ENCODE measurements around the gene PNKD. TPM values are rescaled to one million over a fixed set of nuclear protein-coding genes. Genes with fewer than 3 reads are reported as not detected.

Gene PNKD
- total and polyA plus RNA-seq, 7 donors = 31.5 to 86.9 (median 54.5) TPM

DNA sequence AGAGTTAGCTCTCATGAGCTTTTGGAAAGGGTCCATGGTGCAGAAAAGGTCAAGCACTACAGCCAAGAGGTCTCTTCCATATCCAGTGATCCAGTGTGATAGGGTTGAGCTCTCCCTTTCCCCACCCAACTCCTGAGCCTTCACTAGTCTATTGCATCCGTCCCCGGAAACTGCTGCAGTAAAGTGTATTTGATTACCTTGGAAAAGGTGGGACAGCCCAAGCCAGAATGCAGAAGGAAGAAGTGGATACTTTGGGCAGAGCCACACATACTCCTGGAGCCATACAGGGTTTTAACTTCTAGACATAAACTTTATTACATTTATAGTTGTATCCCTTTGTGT, 3.6 kb downstream of the PNKD start:
- WGBS, 3 donors = 35 to 78% (median 66%) methylated on average over 2 of the region's 2 CpGs
- H3K4me1 ChIP-seq = peaks cover 27% of the 10 kb centered on the region
- H3K36me3 ChIP-seq (ENCODE audit: insufficient read depth in 1 of 2, low read depth in 1 of 2) = peaks cover 6 to 59% of the 10 kb centered on the region in 2 donors
- peak overlapping the region; percentile 46 for H3K27ac ChIP-seq
- H3K9me3 ChIP-seq = no peaks in the 10 kb centered on the region
- DNase-seq = no peak
- H3K4me3 ChIP-seq = no peak overlapping the region
- intact Hi-C loops (cut with DNase I) = loop anchor here (1.0 to 5.0 kb wide), 2 partner anchors 11 to 87 kb away; no protein-coding TSS in a partner anchor
- ATAC-seq = no peak
- TF ChIP-seq, protein P1, sequence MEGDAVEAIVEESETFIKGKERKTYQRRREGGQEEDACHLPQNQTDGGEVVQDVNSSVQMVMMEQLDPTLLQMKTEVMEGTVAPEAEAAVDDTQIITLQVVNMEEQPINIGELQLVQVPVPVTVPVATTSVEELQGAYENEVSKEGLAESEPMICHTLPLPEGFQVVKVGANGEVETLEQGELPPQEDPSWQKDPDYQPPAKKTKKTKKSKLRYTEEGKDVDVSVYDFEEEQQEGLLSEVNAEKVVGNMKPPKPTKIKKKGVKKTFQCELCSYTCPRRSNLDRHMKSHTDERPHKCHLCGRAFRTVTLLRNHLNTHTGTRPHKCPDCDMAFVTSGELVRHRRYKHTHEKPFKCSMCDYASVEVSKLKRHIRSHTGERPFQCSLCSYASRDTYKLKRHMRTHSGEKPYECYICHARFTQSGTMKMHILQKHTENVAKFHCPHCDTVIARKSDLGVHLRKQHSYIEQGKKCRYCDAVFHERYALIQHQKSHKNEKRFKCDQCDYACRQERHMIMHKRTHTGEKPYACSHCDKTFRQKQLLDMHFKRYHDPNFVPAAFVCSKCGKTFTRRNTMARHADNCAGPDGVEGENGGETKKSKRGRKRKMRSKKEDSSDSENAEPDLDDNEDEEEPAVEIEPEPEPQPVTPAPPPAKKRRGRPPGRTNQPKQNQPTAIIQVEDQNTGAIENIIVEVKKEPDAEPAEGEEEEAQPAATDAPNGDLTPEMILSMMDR (IDR thresholded peaks at IDR 0.05) = no peak
- no peaks in the 10 kb centered on the region for H3K27me3 ChIP-seq (ENCODE audit: insufficient read depth in 3 of 3, low read length in 2 of 3)

DNA sequence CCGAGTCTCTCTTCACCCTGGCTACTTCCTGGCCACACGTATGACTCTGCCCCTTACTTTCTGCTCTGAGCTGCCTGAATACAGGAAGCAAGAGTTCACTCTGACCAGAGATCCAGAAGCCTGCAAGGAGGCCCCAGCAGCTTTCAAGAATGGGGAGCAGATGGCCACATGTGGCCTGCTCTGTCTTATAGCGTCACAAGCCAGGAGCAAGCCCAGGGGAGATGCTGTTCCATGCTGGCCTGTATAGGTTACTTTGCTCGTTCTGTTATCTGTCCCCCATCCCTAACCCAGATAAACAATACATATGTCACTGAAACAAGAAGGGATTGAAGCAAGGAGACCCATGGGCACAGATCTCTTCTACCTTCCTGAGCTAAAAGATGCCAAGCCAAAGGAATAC, 4.3 kb downstream of the PNKD start:
- Histone ChIP-seq H3K4me1 (peaks cover 23% of the 10 kb centered on the region), H3K36me3 (ENCODE audit: insufficient read depth in 1 of 2, low read depth in 1 of 2) (peaks cover 10 to 66% of the 10 kb centered on the region in 2 donors), H3K4me3 (no peak overlapping the region), H3K9me3 (no peaks in the 10 kb centered on the region), H3K27ac (no peak overlapping the region), H3K27me3 (ENCODE audit: insufficient read depth in 3 of 3, low read length in 2 of 3) (no peaks in the 10 kb centered on the region)
- 66 to 69% (median 69%) methylated on average over 4 of the region's 4 CpGs for WGBS, 3 donors
- no peak for DNase-seq
- TF ChIP-seq, protein P1 (IDR thresholded peaks at IDR 0.05) = no peak
- no peak for ATAC-seq
- intact Hi-C loops (cut with DNase I) = loop anchor here (5.0 kb wide), 1 partner anchor 87 kb away; no protein-coding TSS in a partner anchor

DNA sequence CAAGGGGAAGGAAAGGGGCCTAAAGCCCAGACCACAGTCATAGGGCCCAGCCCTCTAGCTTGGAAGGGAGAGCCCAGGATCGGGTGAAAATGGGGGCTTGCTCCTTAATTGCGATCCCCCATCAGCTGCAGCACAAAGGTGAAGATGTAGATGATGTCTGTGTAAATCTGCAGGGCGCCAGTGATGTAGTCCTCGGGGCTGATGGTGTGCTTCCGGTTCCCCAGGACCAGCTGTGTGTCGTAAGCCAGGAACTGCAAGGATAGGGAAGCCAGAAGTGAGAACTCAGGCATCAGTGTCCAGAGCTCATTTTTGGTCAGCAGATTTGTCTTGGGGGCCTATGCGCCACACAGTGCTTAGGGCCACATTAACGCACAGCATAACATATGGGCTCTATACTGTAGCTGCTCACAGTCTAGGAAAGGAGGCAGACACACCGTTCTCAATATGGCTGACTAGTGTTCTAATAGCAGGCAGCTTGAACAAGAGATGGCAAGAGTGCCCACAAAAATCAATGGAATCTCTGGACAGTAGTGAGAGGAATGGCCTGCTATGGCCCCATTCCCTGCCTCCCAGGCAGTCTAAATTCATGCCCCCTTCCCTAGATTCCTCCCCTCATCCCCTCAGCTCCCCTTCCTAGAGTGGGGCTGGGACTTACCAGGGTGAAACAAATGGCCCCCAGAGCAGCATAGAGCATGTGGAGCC, 5.2 kb downstream of the PNKD start:
- H3K9me3 ChIP-seq = no peaks in the 10 kb centered on the region
- TF ChIP-seq, protein P1 (IDR thresholded peaks at IDR 0.05) = no peak
- peaks cover 13 to 76% of the 10 kb centered on the region in 2 donors for H3K36me3 ChIP-seq (ENCODE audit: insufficient read depth in 1 of 2, low read depth in 1 of 2)
- intact Hi-C loops (cut with DNase I) = no loop called here
- no peak overlapping the region for H3K27ac ChIP-seq
- H3K27me3 ChIP-seq (ENCODE audit: insufficient read depth in 3 of 3, low read length in 2 of 3) = no peaks in the 10 kb centered on the region
- peaks cover 23% of the 10 kb centered on the region for H3K4me1 ChIP-seq
- no peak overlapping the region for H3K4me3 ChIP-seq
- DNase-seq = no peak
- no peak for ATAC-seq
- WGBS, 3 donors = 77 to 89% (median 85%) methylated on average over 9 of the region's 9 CpGs

DNA sequence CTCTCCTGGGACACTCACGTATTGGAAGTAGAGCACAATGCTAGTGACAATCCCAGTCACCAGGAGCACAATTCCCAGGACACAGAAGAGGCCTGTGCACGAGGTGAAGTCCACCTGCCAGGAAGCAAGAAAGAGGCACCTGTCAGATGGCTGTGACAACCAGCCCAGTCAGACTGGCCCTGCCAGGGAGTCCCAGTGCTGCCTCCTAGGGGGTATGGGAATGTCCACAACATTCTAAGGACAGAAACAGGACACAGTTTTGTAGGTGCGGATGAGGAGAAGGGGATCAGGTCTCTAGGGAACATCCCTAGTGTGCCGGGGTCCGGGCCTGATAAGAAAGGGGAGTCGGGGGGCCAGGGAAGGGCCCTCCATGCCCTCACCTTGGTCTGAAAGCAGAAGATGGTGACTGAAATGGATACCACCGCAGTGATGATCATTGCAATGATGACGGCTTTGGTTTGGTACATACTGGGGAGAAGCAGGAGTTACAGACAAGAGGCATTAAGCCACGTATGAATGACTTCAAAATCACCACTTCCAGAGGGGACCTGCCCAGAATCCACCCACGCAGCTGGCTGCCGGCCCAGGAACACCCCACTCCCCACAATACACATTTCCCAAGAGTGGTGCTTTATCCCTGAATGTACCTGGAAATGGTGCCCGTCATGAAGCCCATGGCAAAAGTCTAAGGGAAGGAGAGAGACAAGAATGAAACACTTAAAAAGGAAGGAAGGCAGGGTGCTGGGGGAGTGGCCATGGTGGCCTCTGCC, 6.9 kb downstream of the PNKD start:
- intact Hi-C loops (cut with DNase I) = no loop called here
- DNase-seq (no peak), ATAC-seq (no peak)
- Histone ChIP-seq H3K27me3 (ENCODE audit: insufficient read depth in 3 of 3, low read length in 2 of 3) (no peaks in the 10 kb centered on the region), H3K4me1 (peaks cover 22% of the 10 kb centered on the region), H3K9me3 (no peaks in the 10 kb centered on the region), H3K4me3 (no peak overlapping the region), H3K27ac (peak overlapping the region; percentile 7), H3K36me3 (ENCODE audit: insufficient read depth in 1 of 2, low read depth in 1 of 2) (peaks cover 13 to 90% of the 10 kb centered on the region in 2 donors)
- TF ChIP-seq, protein P1 (IDR thresholded peaks at IDR 0.05) = no peak
- WGBS, 3 donors = 73 to 76% (median 75%) methylated on average over 12 of the region's 12 CpGs

Measured in psoas muscle (tissue), 8 donors.